Sigmoid colon (tissue), 4 donors: ENCODE data around the gene NHLH1.

ENCODE experiments used
- CTCF ChIP-seq, 4 experiments: fragments of 450-650 bp in 3 of 4; fragments of 200-600 bp in 1 of 4; IDR thresholded peaks; one replicate each; pipeline ENCODE4 v1.5.1; 2016 to 2019; ENCODE audit warnings: antibody characterized with exemption in 4 of 4, mild to moderate bottlenecking in 3 of 4, moderate library complexity in 2 of 4
- EP300 ChIP-seq, 4 donors: sonication (generic); formaldehyde crosslinking; IDR thresholded peaks; one replicate each; pipeline ENCODE4 v1.6.1; 2017; ENCODE audit warnings: antibody characterized with exemption in 4 of 4
- POLR2A ChIP-seq, 2 donors: fragments of 450-650 bp; IDR thresholded peaks; one replicate each; pipeline ENCODE4 v1.6.1; 2016; ENCODE audit warnings: antibody characterized with exemption in 2 of 2, mild to moderate bottlenecking in 2 of 2, moderate library complexity in 2 of 2
- POLR2AphosphoS5 ChIP-seq, 4 donors: sonication (generic); formaldehyde crosslinking; IDR thresholded peaks; one replicate each; pipeline ENCODE4 v1.6.1; 2017; ENCODE audit warnings: antibody characterized with exemption in 4 of 4

GRCh38 chr1:160414881-160415280 lies 48.0 kb downstream of the NHLH1 start:
- TF ChIP-seq CTCF (IDR thresholded peaks at IDR 0.05): no peak
- no peak for TF ChIP-seq POLR2A (IDR thresholded peaks at IDR 0.05)
- TF ChIP-seq POLR2AphosphoS5 (IDR thresholded peaks at IDR 0.05): no peak
- no peak for TF ChIP-seq EP300 (IDR thresholded peaks at IDR 0.05)
